Measurements from ENCODE around the gene AFF3.

DNA sequence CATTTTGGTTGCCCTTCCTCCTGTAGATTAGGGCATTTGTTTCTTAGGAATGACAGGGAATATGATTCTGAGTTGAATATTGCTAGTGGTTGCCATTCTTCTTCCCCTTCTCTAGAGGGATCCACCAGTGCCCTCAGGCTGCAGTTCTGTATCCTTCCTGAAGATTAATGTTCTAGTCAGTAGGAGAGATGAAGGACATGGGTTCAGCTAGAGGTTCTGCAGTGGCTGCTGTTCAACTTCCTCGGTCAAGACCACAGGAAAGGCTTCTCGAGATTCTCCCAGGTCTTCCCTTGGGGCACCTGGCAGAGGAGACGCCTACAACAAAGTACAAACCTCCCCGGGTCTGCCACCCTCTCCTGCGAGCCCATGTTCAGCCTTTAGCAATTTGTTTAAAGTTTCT is 325.5 kb downstream of the AFF3 start:
- TF ChIP-seq POLR2A (IDR thresholded peaks at IDR 0.05; ENCODE audit: low read depth, low read length) (no peak), CTCF (IDR thresholded peaks at IDR 0.05; ENCODE audit: extremely low read depth in 1 of 2, insufficient read depth in 1 of 2, low read depth in 1 of 2, low read length in 2 of 2) (no peak)
